Caco-2 (cell line): Measurements from ENCODE around the gene NEB. TPM values are rescaled to one million over a fixed set of nuclear protein-coding genes. Genes with fewer than 3 reads are reported as not detected.

Source experiments
- BruUV-seq: library from RNA; stranded (reverse); fragments of 400-500 nt; replicated peaks from 2 replicates; lab custom pipeline; 2021; lab: Mats Ljungman, UMichigan
- CTCF ChIA-PET: fragments of 300-600 bp; sonication (Branson Sonifier 250); formaldehyde crosslinking; loops from one replicate; lab custom pipeline; 2022; ENCODE audit warnings: antibody characterized with exemption; lab: Charles Lee
- POLR2A ChIA-PET: fragments of 300-600 bp; sonication (Branson Sonifier 250); formaldehyde crosslinking; loops from one replicate; lab custom pipeline; 2022; ENCODE audit warnings: antibody characterized with exemption; lab: Charles Lee
- DNase-seq, 2 experiments: peaks; one replicate each; pipeline versions ENCODE4 v3.0.0 to v3.0.0-alpha.2; 2020 to 2022
- H3K27me3 ChIP-seq: replicated peaks from 2 replicates; pipeline ENCODE4 v1.6.0; 2011; ENCODE audit warnings: low read length; ENCODE audit not compliant: control insufficient read depth, insufficient read depth
- H3K36me3 ChIP-seq: 2 replicates; pipeline ENCODE4 v1.5.1; 2011; ENCODE audit warnings: low read length; ENCODE audit not compliant: control insufficient read depth, insufficient read depth
- H3K4me1 ChIP-seq: fragments of 250-450 bp; sonication (Bioruptor Pico); 2 replicates; pipeline ENCODE4 v1.5.1; 2020; ENCODE audit warnings: mild to moderate bottlenecking
- H3K4me3 ChIP-seq: 2 replicates; pipeline ENCODE4 v1.5.1; 2011; ENCODE audit warnings: low read depth, mild to moderate bottlenecking, control low read depth, low read length
- H3K9me3 ChIP-seq: fragments of 250-450 bp; sonication (Bioruptor Pico); 2 replicates; pipeline ENCODE4 v1.5.1; 2020; ENCODE audit warnings: mild to moderate bottlenecking, moderate library complexity
- H3K27ac Mint-ChIP-seq: one replicate; pipeline ENCODE4 v1.8.0; 2022; ENCODE audit warnings: mixed read lengths; ENCODE audit not compliant: unreplicated experiment
- H3K27me3 Mint-ChIP-seq: one replicate; pipeline ENCODE4 v1.8.0; 2022; ENCODE audit warnings: mixed read lengths; ENCODE audit not compliant: insufficient read depth, unreplicated experiment
- H3K36me3 Mint-ChIP-seq: one replicate; pipeline ENCODE4 v1.8.0; 2022; ENCODE audit warnings: mild to moderate bottlenecking, mixed read lengths; ENCODE audit not compliant: insufficient read depth, unreplicated experiment
- H3K4me1 Mint-ChIP-seq: one replicate; pipeline ENCODE4 v1.8.0; 2022; ENCODE audit warnings: low read depth, mixed read lengths; ENCODE audit not compliant: unreplicated experiment
- H3K4me3 Mint-ChIP-seq: one replicate; pipeline ENCODE4 v1.8.0; 2022; ENCODE audit warnings: mild to moderate bottlenecking, moderate library complexity, mixed read lengths; ENCODE audit not compliant: unreplicated experiment
- H3K9me3 Mint-ChIP-seq: one replicate; pipeline ENCODE4 v1.8.0; 2022; ENCODE audit warnings: mixed read lengths; ENCODE audit not compliant: unreplicated experiment
- intact Hi-C: fragments of 100-400 bp; cut with micrococcal nuclease; formaldehyde crosslinking; loops from one replicate; pipeline ENCODE4 v1.10.0; 2022; ENCODE audit not compliant: unreplicated experiment
- total RNA-seq: library from RNA; stranded (reverse); gene quantifications from 2 replicates; pipeline ENCODE4 v1.2.3, GENCODE V29; 2022
- TF ChIP-seq, protein P1 (sequence below), 2 experiments: fragments of 200-600 bp in 1 of 2; IDR thresholded peaks; 1 replicate in 1 of 2; 2 replicates in 1 of 2; pipeline versions ENCODE4 v1.5.1 to v1.8.0; 2011 to 2022; ENCODE audit warnings: antibody characterized with exemption in 1 of 2, control low read depth in 1 of 2, inconsistent platforms in 1 of 2, low read depth in 1 of 2, low read length in 1 of 2, mild to moderate bottlenecking in 1 of 2, moderate library complexity in 1 of 2; ENCODE audit not compliant: insufficient read depth in 1 of 2, severe bottlenecking in 1 of 2, unreplicated experiment in 1 of 2

The NEB gene
- total RNA-seq, 1 experiment from 2014 or later, result 14.7 TPM

DNA sequence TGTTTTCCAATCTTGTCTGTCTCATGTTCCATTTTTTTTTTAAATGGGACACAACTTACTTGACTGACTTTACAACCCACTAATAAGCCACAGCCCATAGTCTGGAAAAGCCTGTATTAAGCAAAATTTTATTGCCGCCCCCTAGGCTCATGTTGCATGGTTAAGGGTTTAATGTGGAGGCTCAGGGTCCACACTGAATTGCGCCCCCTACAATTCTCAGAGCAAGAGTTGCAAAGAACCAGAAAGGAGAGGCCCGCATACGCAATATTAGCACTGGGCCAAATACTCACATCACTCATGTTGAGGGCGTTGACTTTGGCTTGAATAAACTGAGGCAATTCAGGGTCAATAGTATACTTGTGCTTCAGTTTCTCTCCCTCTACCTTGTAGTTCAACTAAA, 65.5 kb downstream of the NEB start:
- Mint-ChIP-seq H3K36me3 (peaks cover 13% of the 10 kb centered on the region), H3K4me3 (no peak overlapping the region), H3K27ac (no peak overlapping the region), H3K27me3 (no peaks in the 10 kb centered on the region), H3K4me1 (peaks cover 9% of the 10 kb centered on the region), H3K9me3 (no peaks in the 10 kb centered on the region)
- Histone ChIP-seq H3K36me3 (no peaks in the 10 kb centered on the region; the same call in 1 of the 2 replicates), H3K4me1 (no peaks in the 10 kb centered on the region), H3K4me3 (no peak overlapping the region), H3K27me3 (no peaks in the 10 kb centered on the region), H3K9me3 (no peaks in the 10 kb centered on the region)
- no TSS peak for BruUV-seq
- TF ChIP-seq, protein P1, sequence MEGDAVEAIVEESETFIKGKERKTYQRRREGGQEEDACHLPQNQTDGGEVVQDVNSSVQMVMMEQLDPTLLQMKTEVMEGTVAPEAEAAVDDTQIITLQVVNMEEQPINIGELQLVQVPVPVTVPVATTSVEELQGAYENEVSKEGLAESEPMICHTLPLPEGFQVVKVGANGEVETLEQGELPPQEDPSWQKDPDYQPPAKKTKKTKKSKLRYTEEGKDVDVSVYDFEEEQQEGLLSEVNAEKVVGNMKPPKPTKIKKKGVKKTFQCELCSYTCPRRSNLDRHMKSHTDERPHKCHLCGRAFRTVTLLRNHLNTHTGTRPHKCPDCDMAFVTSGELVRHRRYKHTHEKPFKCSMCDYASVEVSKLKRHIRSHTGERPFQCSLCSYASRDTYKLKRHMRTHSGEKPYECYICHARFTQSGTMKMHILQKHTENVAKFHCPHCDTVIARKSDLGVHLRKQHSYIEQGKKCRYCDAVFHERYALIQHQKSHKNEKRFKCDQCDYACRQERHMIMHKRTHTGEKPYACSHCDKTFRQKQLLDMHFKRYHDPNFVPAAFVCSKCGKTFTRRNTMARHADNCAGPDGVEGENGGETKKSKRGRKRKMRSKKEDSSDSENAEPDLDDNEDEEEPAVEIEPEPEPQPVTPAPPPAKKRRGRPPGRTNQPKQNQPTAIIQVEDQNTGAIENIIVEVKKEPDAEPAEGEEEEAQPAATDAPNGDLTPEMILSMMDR (IDR thresholded peaks at IDR 0.05; ENCODE audit: insufficient read depth in 1 of 2, low read depth in 1 of 2, low read length in 1 of 2, severe bottlenecking in 1 of 2, unreplicated experiment in 1 of 2), result no peak
- POLR2A ChIA-PET, result no interaction called here
- no peak for DNase-seq
- CTCF ChIA-PET, result no interaction called here
- intact Hi-C loops, result no loop called here

DNA sequence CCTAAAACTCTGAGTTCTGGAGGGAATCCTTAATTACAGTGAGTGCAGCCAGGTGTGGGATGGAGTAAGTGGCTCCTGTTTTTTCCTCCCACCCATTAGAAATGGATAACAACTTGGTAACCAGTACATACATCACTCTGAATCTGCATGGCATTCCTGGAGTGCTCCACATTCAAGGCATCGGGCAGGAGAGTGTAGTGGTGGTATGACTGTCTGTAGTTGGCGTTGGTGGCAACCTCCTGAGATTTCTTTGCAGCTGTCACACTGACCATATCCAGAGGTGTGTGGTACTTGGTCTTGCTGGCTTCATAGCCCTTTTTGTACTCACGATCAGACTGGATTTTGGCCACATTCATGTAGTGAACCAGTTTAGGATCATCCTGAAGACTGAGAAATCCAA, 68.3 kb downstream of the NEB start:
- H3K27ac Mint-ChIP-seq, result no peak overlapping the region
- BruUV-seq, result no TSS peak
- Histone ChIP-seq H3K27me3 (no peaks in the 10 kb centered on the region), H3K4me3 (no peak overlapping the region), H3K9me3 (no peaks in the 10 kb centered on the region), H3K4me1 (no peaks in the 10 kb centered on the region), H3K36me3 (no peaks in the 10 kb centered on the region; the same call in 1 of the 2 replicates)
- no peaks in the 10 kb centered on the region for H3K27me3 Mint-ChIP-seq
- peaks cover 7% of the 10 kb centered on the region for H3K36me3 Mint-ChIP-seq
- POLR2A ChIA-PET, result no interaction called here
- intact Hi-C loops, result no loop called here
- peaks cover 9% of the 10 kb centered on the region for H3K4me1 Mint-ChIP-seq
- H3K9me3 Mint-ChIP-seq, result no peaks in the 10 kb centered on the region
- TF ChIP-seq, protein P1 (IDR thresholded peaks at IDR 0.05; ENCODE audit: insufficient read depth in 1 of 2, low read depth in 1 of 2, low read length in 1 of 2, severe bottlenecking in 1 of 2, unreplicated experiment in 1 of 2), result no peak
- DNase-seq, result no peak
- H3K4me3 Mint-ChIP-seq, result no peak overlapping the region
- CTCF ChIA-PET, result no interaction called here

DNA sequence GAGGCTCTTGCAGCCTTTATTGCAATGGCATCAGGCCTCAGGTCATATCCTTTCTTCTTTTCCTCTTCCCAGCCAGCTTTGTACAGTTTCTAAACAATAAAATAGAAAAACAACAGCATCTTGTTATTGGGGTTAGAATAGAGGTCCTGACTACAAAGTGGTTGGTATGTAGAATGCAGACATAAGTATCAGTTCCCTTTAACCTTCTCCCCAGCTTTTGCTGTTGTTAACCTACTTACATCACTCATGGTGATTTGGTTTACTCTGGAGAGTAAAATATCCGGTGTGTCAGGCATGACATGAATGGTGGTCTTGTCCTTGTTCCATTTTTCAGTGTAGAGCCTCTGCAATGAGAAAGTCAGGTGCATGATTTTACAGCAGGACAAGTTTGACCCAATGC, 69.8 kb downstream of the NEB start:
- no peak overlapping the region for H3K4me3 Mint-ChIP-seq
- Histone ChIP-seq H3K4me3 (no peak overlapping the region), H3K9me3 (no peaks in the 10 kb centered on the region), H3K4me1 (no peaks in the 10 kb centered on the region), H3K27me3 (no peaks in the 10 kb centered on the region), H3K36me3 (no peaks in the 10 kb centered on the region; the same call in 1 of the 2 replicates)
- no peak for DNase-seq
- BruUV-seq, result no TSS peak
- peaks cover 6% of the 10 kb centered on the region for H3K4me1 Mint-ChIP-seq
- no peaks in the 10 kb centered on the region for H3K27me3 Mint-ChIP-seq
- intact Hi-C loops, result no loop called here
- peaks cover 7% of the 10 kb centered on the region for H3K36me3 Mint-ChIP-seq
- H3K9me3 Mint-ChIP-seq, result no peaks in the 10 kb centered on the region
- H3K27ac Mint-ChIP-seq, result no peak overlapping the region
- TF ChIP-seq, protein P1 (IDR thresholded peaks at IDR 0.05; ENCODE audit: insufficient read depth in 1 of 2, low read depth in 1 of 2, low read length in 1 of 2, severe bottlenecking in 1 of 2, unreplicated experiment in 1 of 2), result no peak
- CTCF ChIA-PET, result no interaction called here
- POLR2A ChIA-PET, result interaction anchor here (0.5 kb wide), 1 partner anchor 164 kb away, joined by 3 read pairs; no protein-coding TSS in a partner anchor
